ENCODE results near the gene MAP7.

The MAP7 gene

GRCh38 chr6:136535017-136535765 lies 15.0 kb downstream of the MAP7 start:
- no peak overlapping the region for H4K5ac ChIP-seq (ENCODE audit: low read length)
- H3K79me1 ChIP-seq (ENCODE audit: low read length): peaks cover 8% of the 10 kb centered on the region
- no peak overlapping the region for H2BK120ac ChIP-seq (ENCODE audit: low read depth, low read length)
- no peak overlapping the region for H4K8ac ChIP-seq (ENCODE audit: low read depth, low read length)
- no peak overlapping the region for H3K4me2 ChIP-seq (ENCODE audit: low read length)
- H3K4ac ChIP-seq (ENCODE audit: low read depth, low read length): no peak overlapping the region
- H3K27me3 ChIP-seq (ENCODE audit: insufficient read depth, low read length, poor library complexity): no peaks in the 10 kb centered on the region
- H2BK15ac ChIP-seq (replicated peaks; ENCODE audit: low read depth): no peak overlapping the region
- no peak overlapping the region for H3K23ac ChIP-seq (ENCODE audit: low read length)
- no peak overlapping the region for H2AK5ac ChIP-seq (ENCODE audit: low read length)
- no peak overlapping the region for H3K56ac ChIP-seq (ENCODE audit: low read length)
- H3K27ac ChIP-seq (ENCODE audit: low read depth, low read length): no peak overlapping the region
- no peaks in the 10 kb centered on the region for H3K36me3 ChIP-seq (ENCODE audit: control insufficient read depth, insufficient read depth, low read length)
- WGBS (ENCODE audit: extremely low coverage, insufficient coverage, low lambda C conversion rate): no CpG with 5 or more reads among the region's 5 CpGs
- H3K4me3 ChIP-seq (ENCODE audit: low read length): no peak overlapping the region
- H3K4me1 ChIP-seq (ENCODE audit: control insufficient read depth, low read depth, low read length): no peaks in the 10 kb centered on the region
- H3K79me2 ChIP-seq (ENCODE audit: control insufficient read depth, insufficient read depth, low read length): peaks cover 9% of the 10 kb centered on the region
- no peak overlapping the region for H3K9ac ChIP-seq (ENCODE audit: low read length)
- DNase-seq: peak; percentile 37
- H2BK5ac ChIP-seq (ENCODE audit: low read length): no peak overlapping the region
- H3K18ac ChIP-seq (ENCODE audit: low read length): no peak overlapping the region

GRCh38 chr6:136534268-136534667 lies 16.0 kb downstream of the MAP7 start:
- WGBS (ENCODE audit: extremely low coverage, insufficient coverage, low lambda C conversion rate): no CpG with 5 or more reads among the region's 3 CpGs

GRCh38 chr6:136533487-136533886 lies 16.7 kb downstream of the MAP7 start:
- H3K79me1 ChIP-seq (ENCODE audit: low read length): peaks cover 4% of the 10 kb centered on the region
- no peak overlapping the region for H3K4ac ChIP-seq (ENCODE audit: low read depth, low read length)
- H2BK5ac ChIP-seq (ENCODE audit: low read length): no peak overlapping the region
- no peaks in the 10 kb centered on the region for H3K4me1 ChIP-seq (ENCODE audit: control insufficient read depth, low read depth, low read length)
- H3K4me3 ChIP-seq (ENCODE audit: low read length): no peak overlapping the region
- no peak overlapping the region for H2BK15ac ChIP-seq (replicated peaks; ENCODE audit: low read depth)
- H3K27me3 ChIP-seq (ENCODE audit: insufficient read depth, low read length, poor library complexity): no peaks in the 10 kb centered on the region
- no peak overlapping the region for H4K5ac ChIP-seq (ENCODE audit: low read length)
- no CpG with 5 or more reads among the region's 5 CpGs for WGBS (ENCODE audit: extremely low coverage, insufficient coverage, low lambda C conversion rate)
- no peak overlapping the region for H3K9ac ChIP-seq (ENCODE audit: low read length)
- DNase-seq: no peak
- no peak overlapping the region for H3K27ac ChIP-seq (ENCODE audit: low read depth, low read length)
- no peaks in the 10 kb centered on the region for H3K36me3 ChIP-seq (ENCODE audit: control insufficient read depth, insufficient read depth, low read length)
- H2AK5ac ChIP-seq (ENCODE audit: low read length): no peak overlapping the region
- no peak overlapping the region for H3K18ac ChIP-seq (ENCODE audit: low read length)
- peaks cover 7% of the 10 kb centered on the region for H3K79me2 ChIP-seq (ENCODE audit: control insufficient read depth, insufficient read depth, low read length)
- no peak overlapping the region for H4K8ac ChIP-seq (ENCODE audit: low read depth, low read length)
- no peak overlapping the region for H3K23ac ChIP-seq (ENCODE audit: low read length)
- no peak overlapping the region for H3K4me2 ChIP-seq (ENCODE audit: low read length)
- H3K56ac ChIP-seq (ENCODE audit: low read length): no peak overlapping the region
- H2BK120ac ChIP-seq (ENCODE audit: low read depth, low read length): no peak overlapping the region

More at GRCh38 chr6:136534268-136534667, 16.0 kb downstream of the MAP7 start:
- Histone ChIP-seq H3K9ac (ENCODE audit: low read length) (no peak overlapping the region), H2AK5ac (ENCODE audit: low read length) (no peak overlapping the region), H2BK120ac (ENCODE audit: low read depth, low read length) (no peak overlapping the region), H2BK15ac (replicated peaks; ENCODE audit: low read depth) (no peak overlapping the region), H3K4me1 (ENCODE audit: control insufficient read depth, low read depth, low read length) (no peaks in the 10 kb centered on the region), H2BK5ac (ENCODE audit: low read length) (no peak overlapping the region), H4K8ac (ENCODE audit: low read depth, low read length) (no peak overlapping the region), H3K36me3 (ENCODE audit: control insufficient read depth, insufficient read depth, low read length) (no peaks in the 10 kb centered on the region), H3K4me3 (ENCODE audit: low read length) (no peak overlapping the region), H3K18ac (ENCODE audit: low read length) (no peak overlapping the region), H4K5ac (ENCODE audit: low read length) (no peak overlapping the region), H3K56ac (ENCODE audit: low read length) (no peak overlapping the region), H3K4ac (ENCODE audit: low read depth, low read length) (no peak overlapping the region), H3K27ac (ENCODE audit: low read depth, low read length) (no peak overlapping the region), H3K23ac (ENCODE audit: low read length) (no peak overlapping the region), H3K4me2 (ENCODE audit: low read length) (no peak overlapping the region), H3K27me3 (ENCODE audit: insufficient read depth, low read length, poor library complexity) (no peaks in the 10 kb centered on the region), H3K79me1 (ENCODE audit: low read length) (peaks cover 6% of the 10 kb centered on the region), H3K79me2 (ENCODE audit: control insufficient read depth, insufficient read depth, low read length) (peaks cover 10% of the 10 kb centered on the region)
- DNase-seq: peak; percentile 55

DNA sequence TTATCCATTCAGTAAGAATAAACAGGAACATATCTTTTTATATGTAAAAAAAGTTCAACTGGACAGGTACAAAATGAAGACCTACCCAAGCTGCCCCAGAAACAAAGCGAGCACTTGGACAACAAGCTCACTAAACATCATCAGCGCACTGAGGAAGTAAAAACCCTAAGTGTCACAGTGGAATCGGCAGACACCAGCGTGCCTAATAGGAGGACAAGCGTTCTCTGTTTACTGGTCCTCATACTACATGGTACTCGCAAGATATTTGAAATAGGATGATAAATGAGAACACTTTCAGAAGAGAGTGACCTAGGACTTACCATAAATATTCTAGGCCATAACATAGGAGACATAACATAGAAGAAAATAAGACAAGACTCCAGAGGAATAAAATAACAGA lies 18.2 kb downstream of the MAP7 start:
- Histone ChIP-seq H2AK5ac (ENCODE audit: low read length) (no peak overlapping the region), H3K18ac (ENCODE audit: low read length) (no peak overlapping the region), H3K23ac (ENCODE audit: low read length) (no peak overlapping the region), H3K4me1 (ENCODE audit: control insufficient read depth, low read depth, low read length) (no peaks in the 10 kb centered on the region), H3K36me3 (ENCODE audit: control insufficient read depth, insufficient read depth, low read length) (no peaks in the 10 kb centered on the region), H2BK5ac (ENCODE audit: low read length) (no peak overlapping the region), H3K27ac (ENCODE audit: low read depth, low read length) (no peak overlapping the region), H4K5ac (ENCODE audit: low read length) (no peak overlapping the region), H4K8ac (ENCODE audit: low read depth, low read length) (no peak overlapping the region), H3K4ac (ENCODE audit: low read depth, low read length) (no peak overlapping the region), H3K4me3 (ENCODE audit: low read length) (no peak overlapping the region), H2BK15ac (replicated peaks; ENCODE audit: low read depth) (no peak overlapping the region), H3K79me1 (ENCODE audit: low read length) (peaks cover 3% of the 10 kb centered on the region), H2BK120ac (ENCODE audit: low read depth, low read length) (no peak overlapping the region), H3K4me2 (ENCODE audit: low read length) (no peak overlapping the region), H3K9ac (ENCODE audit: low read length) (no peak overlapping the region), H3K56ac (ENCODE audit: low read length) (no peak overlapping the region), H3K27me3 (ENCODE audit: insufficient read depth, low read length, poor library complexity) (no peaks in the 10 kb centered on the region), H3K79me2 (ENCODE audit: control insufficient read depth, insufficient read depth, low read length) (peaks cover 6% of the 10 kb centered on the region)
- DNase-seq: no peak
- no CpG with 5 or more reads among the region's 6 CpGs for WGBS (ENCODE audit: extremely low coverage, insufficient coverage, low lambda C conversion rate)

- H3K23ac ChIP-seq (ENCODE audit: low read length): no peak overlapping the region
- H3K4me1 ChIP-seq (ENCODE audit: control insufficient read depth, low read depth, low read length): peaks cover 12% of the 10 kb centered on the region
- H3K79me1 ChIP-seq (ENCODE audit: low read length): peaks cover 4% of the 10 kb centered on the region
- no peak overlapping the region for H3K27ac ChIP-seq (ENCODE audit: low read depth, low read length)
- H3K4me2 ChIP-seq (ENCODE audit: low read length): no peak overlapping the region
- no peak overlapping the region for H3K4ac ChIP-seq (ENCODE audit: low read depth, low read length)
- no peak overlapping the region for H2AK5ac ChIP-seq (ENCODE audit: low read length)
- H2BK5ac ChIP-seq (ENCODE audit: low read length): no peak overlapping the region
- peaks cover 8% of the 10 kb centered on the region for H3K79me2 ChIP-seq (ENCODE audit: control insufficient read depth, insufficient read depth, low read length)
- no peak overlapping the region for H4K5ac ChIP-seq (ENCODE audit: low read length)
- WGBS (ENCODE audit: extremely low coverage, insufficient coverage, low lambda C conversion rate): no CpG with 5 or more reads among the region's 3 CpGs
- no peak overlapping the region for H4K8ac ChIP-seq (ENCODE audit: low read depth, low read length)
- no peak overlapping the region for H3K9ac ChIP-seq (ENCODE audit: low read length)
- no peaks in the 10 kb centered on the region for H3K36me3 ChIP-seq (ENCODE audit: control insufficient read depth, insufficient read depth, low read length)
- H3K18ac ChIP-seq (ENCODE audit: low read length): no peak overlapping the region
- H2BK15ac ChIP-seq (replicated peaks; ENCODE audit: low read depth): no peak overlapping the region
- no peaks in the 10 kb centered on the region for H3K27me3 ChIP-seq (ENCODE audit: insufficient read depth, low read length, poor library complexity)
- no peak overlapping the region for H3K56ac ChIP-seq (ENCODE audit: low read length)
- H2BK120ac ChIP-seq (ENCODE audit: low read depth, low read length): no peak overlapping the region
- no peak overlapping the region for H3K4me3 ChIP-seq (ENCODE audit: low read length)
- DNase-seq: no peak
Measured at GRCh38 chr6:136529710-136530109, 20.5 kb downstream of the MAP7 start.

GRCh38 chr6:136528477-136528876 lies 21.7 kb downstream of the MAP7 start:
- no peaks in the 10 kb centered on the region for H3K27me3 ChIP-seq (ENCODE audit: insufficient read depth, low read length, poor library complexity)
- peaks cover 12% of the 10 kb centered on the region for H3K4me1 ChIP-seq (ENCODE audit: control insufficient read depth, low read depth, low read length)
- H3K79me1 ChIP-seq (ENCODE audit: low read length): peaks cover 2% of the 10 kb centered on the region
- H3K18ac ChIP-seq (ENCODE audit: low read length): no peak overlapping the region
- H4K8ac ChIP-seq (ENCODE audit: low read depth, low read length): no peak overlapping the region
- no peak overlapping the region for H3K4me3 ChIP-seq (ENCODE audit: low read length)
- H3K4me2 ChIP-seq (ENCODE audit: low read length): no peak overlapping the region
- peaks cover 8% of the 10 kb centered on the region for H3K79me2 ChIP-seq (ENCODE audit: control insufficient read depth, insufficient read depth, low read length)
- no CpG with 5 or more reads among the region's 1 CpG for WGBS (ENCODE audit: extremely low coverage, insufficient coverage, low lambda C conversion rate)
- H2AK5ac ChIP-seq (ENCODE audit: low read length): no peak overlapping the region
- no peak overlapping the region for H2BK5ac ChIP-seq (ENCODE audit: low read length)
- no peak overlapping the region for H3K56ac ChIP-seq (ENCODE audit: low read length)
- H3K4ac ChIP-seq (ENCODE audit: low read depth, low read length): no peak overlapping the region
- no peaks in the 10 kb centered on the region for H3K36me3 ChIP-seq (ENCODE audit: control insufficient read depth, insufficient read depth, low read length)
- H3K27ac ChIP-seq (ENCODE audit: low read depth, low read length): no peak overlapping the region
- no peak overlapping the region for H3K9ac ChIP-seq (ENCODE audit: low read length)
- no peak overlapping the region for H2BK15ac ChIP-seq (replicated peaks; ENCODE audit: low read depth)
- no peak overlapping the region for H3K23ac ChIP-seq (ENCODE audit: low read length)
- H2BK120ac ChIP-seq (ENCODE audit: low read depth, low read length): no peak overlapping the region
- H4K5ac ChIP-seq (ENCODE audit: low read length): no peak overlapping the region
- DNase-seq: no peak

Measured in mesendoderm (in vitro differentiated cells).